GM12878 (cell line): ENCODE results near the gene TAS2R60. TPM values are rescaled to one million over a fixed set of nuclear protein-coding genes. Genes with fewer than 3 reads are reported as not detected.

Experiments
- ATAC-seq: fragments of 200-7000 bp; cut with Tn5 transposase; 3 replicates; pipeline ENCODE4 v1.9.1; 2020; ENCODE audit warnings: mild to moderate bottlenecking, moderate library complexity
- BruUV-seq: library from RNA; stranded (reverse); fragments of 400-500 nt; replicated peaks from 2 replicates; lab custom pipeline; 2021; lab: Mats Ljungman, UMichigan
- CTCF ChIA-PET: fragments of 300-600 bp; sonication (Branson Sonifier 250); formaldehyde crosslinking; extraction: SDS; loops from one replicate; lab custom pipeline; 2021; ENCODE audit warnings: inconsistent platforms; lab: Yijun Ruan, JAX
- POLR2A ChIA-PET: fragments of 350-600 bp; formaldehyde crosslinking; extraction: SDS; loops from one replicate; lab custom pipeline; 2021; ENCODE audit warnings: inconsistent platforms; lab: Charles Lee
- RAD21 ChIA-PET: fragments of 300-600 bp; sonication (Branson Sonifier 250); formaldehyde crosslinking; loops from one replicate; lab custom pipeline; 2023; ENCODE audit warnings: antibody characterized with exemption; ENCODE audit not compliant: unreplicated experiment; lab: Charles Lee
- SMC1A ChIA-PET: fragments of 300-600 bp; sonication (Branson Sonifier 250); formaldehyde crosslinking; loops from one replicate; lab custom pipeline; 2023; ENCODE audit not compliant: unreplicated experiment, uncharacterized antibody; lab: Charles Lee
- DNase-seq: peaks from one replicate; pipeline ENCODE4 v3.0.0-alpha.2; 2011; ENCODE audit warnings: low read depth, low spot score
- FAIRE-seq: peaks from 3 replicates; lab custom pipeline; 2011; peaks lifted over from hg19 to GRCh38; lab: Jason Lieb, UNC
- H2AFZ ChIP-seq: 2 replicates; pipeline ENCODE4 v1.6.0; 2011; ENCODE audit warnings: low read depth, low read length, control low read depth; ENCODE audit not compliant: control insufficient read depth
- H3K27ac ChIP-seq: 2 replicates; pipeline ENCODE4 v1.5.1; 2011; ENCODE audit warnings: control low read depth; ENCODE audit not compliant: control insufficient read depth, insufficient read depth
- H3K27me3 ChIP-seq, 2 experiments: replicated peaks in 1 of 2; 2 replicates each; pipeline versions ENCODE4 v1.6.0 to v1.6.1; 2011; ENCODE audit warnings: low read length in 1 of 2; ENCODE audit not compliant: control insufficient read depth in 2 of 2, insufficient read depth in 2 of 2
- H3K36me3 ChIP-seq, 2 experiments: 2 replicates each; pipeline ENCODE4 v1.5.1; 2011; ENCODE audit warnings: low read length in 1 of 2; ENCODE audit not compliant: control insufficient read depth in 2 of 2, insufficient read depth in 2 of 2
- H3K4me1 ChIP-seq: 2 replicates; pipeline ENCODE4 v1.6.1; 2011; ENCODE audit warnings: mild to moderate bottlenecking, low read length, moderate library complexity, mixed read lengths; ENCODE audit not compliant: control insufficient read depth, insufficient read depth
- H3K4me2 ChIP-seq: 2 replicates; pipeline ENCODE4 v1.6.0; 2011; ENCODE audit warnings: control low read depth; ENCODE audit not compliant: control insufficient read depth, insufficient read depth
- H3K4me3 ChIP-seq: fragments of 200-600 bp; sonication (generic); 2 replicates; pipeline ENCODE4 v1.5.1; 2016
- H3K79me2 ChIP-seq: 2 replicates; pipeline ENCODE4 v1.6.0; 2011; ENCODE audit warnings: low read length; ENCODE audit not compliant: control insufficient read depth, insufficient read depth
- H3K9ac ChIP-seq: 2 replicates; pipeline ENCODE4 v1.8.0; 2011; ENCODE audit warnings: low read length, control low read depth, mixed read lengths; ENCODE audit not compliant: control insufficient read depth, insufficient read depth
- H3K9me3 ChIP-seq: replicated peaks from 3 replicates; pipeline ENCODE4 v1.5.1; 2011; ENCODE audit warnings: mild to moderate bottlenecking, low read length; ENCODE audit not compliant: control insufficient read depth, insufficient read depth
- H4K20me1 ChIP-seq: 2 replicates; pipeline ENCODE4 v1.6.0; 2011; ENCODE audit not compliant: control insufficient read depth, insufficient read depth
- ATF3 ChIP-seq: IDR thresholded peaks from 2 replicates; pipeline ENCODE4 v1.6.1; 2011; ENCODE audit warnings: low read depth, mild to moderate bottlenecking, low read length, moderate library complexity, borderline replicate concordance; ENCODE audit errors: extremely low read depth
- CBFB ChIP-seq: IDR thresholded peaks from 2 replicates; pipeline ENCODE4 v1.6.1; 2016; ENCODE audit warnings: antibody characterized with exemption, low read depth
- CUX1 ChIP-seq: IDR thresholded peaks from 2 replicates; pipeline ENCODE4 v1.6.1; 2012; ENCODE audit warnings: improper control_type of control experiment, low read depth, low read length; ENCODE audit not compliant: insufficient replicate concordance
- GABPA ChIP-seq: IDR thresholded peaks from 2 replicates; pipeline ENCODE4 v1.6.1; 2014; ENCODE audit warnings: antibody characterized with exemption, low read depth, mild to moderate bottlenecking, inconsistent platforms
- HCFC1 ChIP-seq: fragments of 150-350 bp; IDR thresholded peaks from 2 replicates; pipeline ENCODE4 v1.6.1; 2014; ENCODE audit warnings: low read length
- IRF5 ChIP-seq: fragments of 450-650 bp; IDR thresholded peaks from 2 replicates; pipeline ENCODE4 v1.6.1; 2017; ENCODE audit warnings: borderline replicate concordance
- MTA2 ChIP-seq: fragments of 450-650 bp; IDR thresholded peaks from 2 replicates; pipeline ENCODE4 v1.6.1; 2016; ENCODE audit warnings: low read depth, mild to moderate bottlenecking, moderate library complexity
- NFYB ChIP-seq: IDR thresholded peaks from 2 replicates; pipeline ENCODE4 v1.6.1; 2011; ENCODE audit warnings: low read depth, mild to moderate bottlenecking, low read length, improper control_type of control experiment, moderate library complexity; ENCODE audit not compliant: insufficient read depth
- PAX5 ChIP-seq: IDR thresholded peaks from 2 replicates; pipeline ENCODE4 v1.6.1; 2011; ENCODE audit warnings: low read depth, low read length, borderline replicate concordance
- SIN3A ChIP-seq: IDR thresholded peaks from 2 replicates; pipeline ENCODE4 v1.6.1; 2012; ENCODE audit warnings: low read depth, low read length, improper control_type of control experiment
- SREBF2 ChIP-seq: IDR thresholded peaks from 2 replicates; pipeline ENCODE4 v1.6.1; 2012; ENCODE audit warnings: mild to moderate bottlenecking, low read length
- TCF3 ChIP-seq: IDR thresholded peaks from 2 replicates; pipeline ENCODE4 v1.6.1; 2012; ENCODE audit warnings: low read depth, mild to moderate bottlenecking, low read length, borderline replicate concordance; ENCODE audit not compliant: insufficient read depth
- WGBS: methylation state at CpG from one replicate; pipeline ENCODE4 v1.1.6; 2016; ENCODE audit warnings: low lambda C conversion rate; ENCODE audit not compliant: insufficient replicate concordance, insufficient coverage; ENCODE audit errors: missing lambda C conversion rate; 5-methylcytosine and 5-hydroxymethylcytosine counted together
- in situ Hi-C: fragments of 300-500 bp; cut with MboI; formaldehyde crosslinking; loops from 9 replicates; pipeline ENCODE4 v1.14.3; 2018; ENCODE audit warnings: mixed read lengths
- intact Hi-C: fragments of 100-400 bp; cut with micrococcal nuclease; formaldehyde crosslinking; loops from one replicate; pipeline ENCODE4 v1.14.2; 2022; ENCODE audit not compliant: unreplicated experiment
- polyA plus RNA-seq, 11 experiments: library from polyadenylated mRNA; depleted of rRNA in 4 of 11; unstranded in 6 of 11; stranded (reverse) in 5 of 11; fragments of >200 nt; fragmentation: Nextera tagmentation in 4 of 11; fragmentation: Illumina TruSeq in 1 of 11; extraction: Ambion mirVana in 4 of 11; extraction: Trizol in 1 of 11; gene quantifications; 1 replicate in 1 of 11; 2 replicates in 10 of 11; pipeline versions ENCODE4 v1.2.1 to v1.2.3, GENCODE V29; 2011 to 2016; ENCODE audit warnings: inconsistent platforms in 2 of 11, missing spikeins in 2 of 11, low read depth in 1 of 11
- total RNA-seq, 4 experiments: library from RNA; depleted of rRNA in 3 of 4; stranded (reverse); fragments of >200 nt in 3 of 4; fragmentation: Illumina TruSeq in 1 of 4; extraction: Trizol in 1 of 4; gene quantifications; 2 replicates each; pipeline versions ENCODE4 v1.2.1 to v1.2.3, GENCODE V29; 2013 to 2021

Gene TAS2R60
- total and polyA plus RNA-seq, 10 of the 15 experiments (the other 5 are each of a cell fraction or from before 2014, with no cell fraction given) = not detected

GRCh38 chr7:143419880-143420279 is 23.4 kb upstream of the TAS2R60 start:
- SMC1A ChIA-PET = no interaction called here
- intact Hi-C loops = loop anchor here (10.0 kb wide), 1 partner anchor 415 kb away; no protein-coding TSS in a partner anchor
- WGBS = 49% methylated on average over 4 of the region's 4 CpGs

More at GRCh38 chr7:143419880-143420279, 23.4 kb upstream of the TAS2R60 start:
- H3K4me2 ChIP-seq = no peak overlapping the region
- in situ Hi-C loops = loop anchor here (10.0 kb wide), 1 partner anchor 405 kb away; no protein-coding TSS in a partner anchor
- POLR2A ChIA-PET = no interaction called here
- H3K9ac ChIP-seq = no peak overlapping the region
- no peak for ATAC-seq
- BruUV-seq = no TSS peak
- no peaks in the 10 kb centered on the region for H3K79me2 ChIP-seq
- H3K4me3 ChIP-seq = no peak overlapping the region
- no peak for DNase-seq
- no peaks in the 10 kb centered on the region for H4K20me1 ChIP-seq
- H3K27ac ChIP-seq = no peak overlapping the region
- FAIRE-seq = no peak
- no peaks in the 10 kb centered on the region for H3K27me3 ChIP-seq
- H3K9me3 ChIP-seq = no peaks in the 10 kb centered on the region
- H3K4me1 ChIP-seq = no peaks in the 10 kb centered on the region
- RAD21 ChIA-PET = no interaction called here
- CTCF ChIA-PET = interaction anchor here (1.6 kb wide), 1 partner anchor 179 kb away, joined by 6 read pairs; no protein-coding TSS in a partner anchor
- no peaks in the 10 kb centered on the region for H3K36me3 ChIP-seq
- no peak overlapping the region for H2AFZ ChIP-seq
- TF ChIP-seq CBFB (no peak), SREBF2 (no peak), IRF5 (no peak), PAX5 (no peak), NFYB (no peak), MTA2 (no peak), SIN3A (no peak), TCF3 (no peak), HCFC1 (no peak), GABPA (no peak), ATF3 (no peak), CUX1 (no peak)
